HEK293 (cell line): ENCODE measurements around the gene IFNL4.

ENCODE experiments used
- CTCF ChIP-seq: fragments of 450-650 bp; formaldehyde crosslinking; IDR thresholded peaks from 2 replicates; pipeline ENCODE4 v1.5.1; 2016; ENCODE audit warnings: missing biosample characterization, missing genetic modification characterization
- ZNF140 ChIP-seq: fragments of 450-650 bp; formaldehyde crosslinking; IDR thresholded peaks from 2 replicates; pipeline ENCODE4 v1.5.1; 2016; ENCODE audit warnings: missing biosample characterization, missing genetic modification characterization

DNA sequence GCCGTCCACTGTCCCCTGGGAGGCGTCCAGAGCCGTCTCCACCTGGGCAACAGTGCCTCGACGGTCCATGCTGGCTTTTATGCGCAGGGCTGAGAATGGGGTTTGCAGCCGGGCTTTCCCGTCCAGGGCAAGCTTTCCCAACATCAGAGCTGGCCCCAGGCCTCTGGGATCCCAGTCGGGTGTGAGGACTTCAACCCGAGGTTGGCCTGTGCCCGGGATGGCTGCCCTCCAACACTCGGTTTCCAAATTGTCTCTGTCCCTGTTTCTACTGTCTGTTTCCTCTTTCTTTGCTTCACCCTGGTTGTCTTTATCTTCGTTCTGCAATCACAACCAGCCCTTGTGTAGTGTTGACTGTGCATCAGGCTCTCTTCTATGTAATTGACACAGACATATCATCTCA is at the start of gene IFNL4:
- TF ChIP-seq ZNF140 (tag by site-specific recombination) (no peak), CTCF (tag by site-specific recombination) (no peak)
